Nephron progenitor cell (in vitro differentiated cells): ENCODE data around the gene COQ10B.

Experiments
- DNase-seq: peaks from one replicate; pipeline ENCODE4 v3.0.0; 2021
- H3K27ac Mint-ChIP-seq: 2 replicates; pipeline ENCODE4 v1.8.0; 2021; ENCODE audit warnings: mild to moderate bottlenecking, moderate library complexity, mixed read lengths
- H3K27me3 Mint-ChIP-seq: 2 replicates; pipeline ENCODE4 v1.8.0; 2021; ENCODE audit warnings: mild to moderate bottlenecking, low read depth, mixed read lengths; ENCODE audit not compliant: poor library complexity
- H3K36me3 Mint-ChIP-seq: 2 replicates; pipeline ENCODE4 v1.8.0; 2021; ENCODE audit warnings: low read depth, mixed read lengths
- H3K4me1 Mint-ChIP-seq: 2 replicates; pipeline ENCODE4 v1.8.0; 2021; ENCODE audit warnings: mixed read lengths
- H3K4me3 Mint-ChIP-seq: 2 replicates; pipeline ENCODE4 v1.8.0; 2021; ENCODE audit warnings: mild to moderate bottlenecking, moderate library complexity, mixed read lengths
- H3K9me3 Mint-ChIP-seq: 2 replicates; pipeline ENCODE4 v1.8.0; 2021; ENCODE audit warnings: mild to moderate bottlenecking, moderate library complexity, mixed read lengths
- CTCF ChIP-seq: fragments of 200-600 bp; sonication (generic); IDR thresholded peaks from 2 replicates; pipeline ENCODE4 v1.5.0; 2021; ENCODE audit warnings: antibody characterized with exemption

Gene COQ10B

GRCh38 chr2:197454923-197455322 is 1.6 kb downstream of the COQ10B start:
- H3K9me3 Mint-ChIP-seq = no peaks in the 10 kb centered on the region
- H3K4me1 Mint-ChIP-seq = peaks cover 25% of the 10 kb centered on the region
- no peak for TF ChIP-seq CTCF
- peak overlapping the region; percentile 97 for H3K4me3 Mint-ChIP-seq
- no peak for DNase-seq
- H3K36me3 Mint-ChIP-seq = no peaks in the 10 kb centered on the region
- H3K27me3 Mint-ChIP-seq = no peaks in the 10 kb centered on the region
- H3K27ac Mint-ChIP-seq = peak overlapping the region; percentile 100

GRCh38 chr2:197455428-197455827 is 2.1 kb downstream of the COQ10B start:
- Mint-ChIP-seq H3K4me1 (peaks cover 25% of the 10 kb centered on the region), H3K27ac (no peak overlapping the region), H3K4me3 (no peak overlapping the region), H3K36me3 (no peaks in the 10 kb centered on the region), H3K9me3 (no peaks in the 10 kb centered on the region), H3K27me3 (no peaks in the 10 kb centered on the region)
- no peak for TF ChIP-seq CTCF
- no peak for DNase-seq

- Mint-ChIP-seq H3K27ac (no peak overlapping the region), H3K4me1 (no peaks in the 10 kb centered on the region), H3K9me3 (no peaks in the 10 kb centered on the region), H3K4me3 (no peak overlapping the region), H3K27me3 (no peaks in the 10 kb centered on the region), H3K36me3 (no peaks in the 10 kb centered on the region)
- DNase-seq = no peak
- no peak for TF ChIP-seq CTCF
Observed at GRCh38 chr2:197460649-197461048, 7.3 kb downstream of the COQ10B start.

GRCh38 chr2:197461057-197461456 is 7.7 kb downstream of the COQ10B start:
- no peaks in the 10 kb centered on the region for H3K27me3 Mint-ChIP-seq
- TF ChIP-seq CTCF = no peak
- H3K4me3 Mint-ChIP-seq = no peak overlapping the region
- peaks cover 3% of the 10 kb centered on the region for H3K36me3 Mint-ChIP-seq
- no peaks in the 10 kb centered on the region for H3K4me1 Mint-ChIP-seq
- H3K27ac Mint-ChIP-seq = peak overlapping the region; percentile 85
- DNase-seq = no peak
- H3K9me3 Mint-ChIP-seq = no peaks in the 10 kb centered on the region

GRCh38 chr2:197464175-197464574 is 10.8 kb downstream of the COQ10B start:
- no peak overlapping the region for H3K27ac Mint-ChIP-seq
- no peaks in the 10 kb centered on the region for H3K4me1 Mint-ChIP-seq
- TF ChIP-seq CTCF = no peak
- DNase-seq = no peak
- no peaks in the 10 kb centered on the region for H3K9me3 Mint-ChIP-seq
- peaks cover 10% of the 10 kb centered on the region for H3K36me3 Mint-ChIP-seq
- H3K27me3 Mint-ChIP-seq = no peaks in the 10 kb centered on the region
- H3K4me3 Mint-ChIP-seq = no peak overlapping the region

- Mint-ChIP-seq H3K27ac (no peak overlapping the region), H3K4me1 (no peaks in the 10 kb centered on the region), H3K9me3 (no peaks in the 10 kb centered on the region), H3K36me3 (peaks cover 19% of the 10 kb centered on the region), H3K4me3 (no peak overlapping the region), H3K27me3 (no peaks in the 10 kb centered on the region)
- no peak for TF ChIP-seq CTCF
- no peak for DNase-seq
Observed at GRCh38 chr2:197472166-197472565, 18.8 kb downstream of the COQ10B start.
